OCI-M1 (cell line): Measurements from ENCODE around the gene CCDC81.
"Not testable (repeated sequence)": the region's sequence is repeated elsewhere in the genome, so short reads cannot be mapped to it uniquely, and the experiment has no call there.

Source experiments
- DNase-seq: peaks from one replicate; lab custom pipeline; 2025; lab: John Stamatoyannopoulos, UW

The CCDC81 gene

DNA sequence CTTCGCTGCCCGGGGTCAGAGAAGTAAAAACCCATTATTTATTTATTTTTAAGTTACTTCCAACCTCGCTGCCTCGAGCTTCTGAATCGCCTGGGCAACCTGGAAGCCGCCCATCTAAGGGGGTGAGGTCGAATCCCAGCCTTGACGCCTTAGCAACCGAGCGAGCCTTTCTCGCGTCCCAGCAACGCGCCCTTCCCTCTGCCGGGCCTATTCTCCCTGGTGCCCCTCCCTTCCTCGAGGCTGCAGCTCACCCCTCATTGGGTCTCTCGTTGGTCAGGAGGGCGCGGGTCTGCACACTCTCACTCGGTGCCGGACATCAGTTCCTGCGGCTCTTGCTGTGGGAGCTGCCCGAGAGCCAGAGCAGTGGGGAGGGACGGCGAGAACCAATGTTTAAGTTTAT, at the start of gene CCDC81:
Gene CCDC81, plus strand, starts transcription at position 302 of the 400 bp plus-strand sequence. CDS start 277 bp downstream, outside the sequence.
- no peak for DNase-seq

DNA sequence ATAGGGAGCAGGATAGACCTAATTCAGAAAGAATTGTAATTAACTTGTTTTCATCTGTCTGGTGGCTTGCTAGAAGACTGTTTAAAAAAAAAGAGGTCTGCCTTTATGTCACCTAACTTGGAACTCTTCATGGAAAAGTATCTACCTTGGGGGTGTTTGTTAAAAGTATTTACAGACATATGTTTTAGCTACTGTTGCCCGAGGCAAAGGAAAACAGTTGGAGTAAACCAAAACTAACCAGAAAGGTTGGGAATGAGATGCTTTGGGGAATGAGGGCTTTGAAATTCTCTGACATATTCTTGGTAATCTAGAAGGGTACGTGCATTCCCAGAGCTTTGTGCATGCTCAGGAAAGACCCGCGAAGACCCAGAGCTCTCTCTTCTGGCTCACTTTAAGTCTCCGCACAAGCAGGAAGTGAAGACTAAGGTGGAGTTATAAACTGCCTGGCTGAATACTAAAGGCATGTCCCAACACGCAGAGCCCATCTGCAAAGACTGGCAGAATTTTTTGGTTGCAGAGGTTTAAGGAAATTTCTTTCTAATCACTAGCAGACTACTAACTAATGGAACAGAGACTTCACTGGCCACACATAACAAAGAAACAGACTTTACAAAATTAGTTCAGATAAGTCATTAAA, 39.4 kb upstream of the CCDC81 start:
- no peak for DNase-seq

DNA sequence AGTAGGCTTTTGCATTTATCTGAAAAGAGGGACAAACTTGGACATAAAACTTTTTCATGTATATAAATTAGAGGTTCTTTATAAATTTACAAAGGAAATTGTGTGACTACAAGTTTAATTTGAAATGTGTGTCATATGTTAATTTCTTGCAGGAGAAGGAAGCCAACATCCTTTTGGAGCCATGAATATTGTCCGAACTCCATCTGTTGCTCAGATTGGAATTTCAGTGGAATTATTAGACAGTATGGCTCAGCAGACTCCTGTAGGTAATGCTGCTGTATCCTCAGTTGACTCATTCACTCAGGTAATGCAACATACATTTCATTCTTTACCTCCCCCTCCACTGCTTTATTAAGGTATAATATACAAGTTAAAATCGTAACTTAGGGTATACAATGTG, 37.5 kb upstream of the CCDC81 start:
- no peak for DNase-seq

DNA sequence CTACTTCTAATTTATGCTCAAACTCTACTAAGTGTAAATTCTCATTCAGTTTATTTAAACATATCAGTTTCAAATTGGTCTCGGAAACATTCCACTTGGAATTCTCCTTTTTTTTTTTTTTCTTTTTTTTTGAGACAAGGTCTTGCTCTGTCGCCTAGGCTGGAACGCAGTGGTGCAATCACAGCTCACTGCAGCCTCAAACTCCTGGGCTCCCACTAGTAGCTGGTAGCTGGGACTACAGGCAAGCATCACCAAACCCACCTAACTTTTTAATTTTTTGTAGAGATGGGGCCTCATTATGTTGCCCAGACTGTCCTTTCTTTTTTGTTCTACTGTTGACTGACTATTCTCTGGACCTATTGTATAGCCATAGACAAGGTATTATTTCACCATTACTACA, 33.3 kb upstream of the CCDC81 start:
- no peak for DNase-seq

DNA sequence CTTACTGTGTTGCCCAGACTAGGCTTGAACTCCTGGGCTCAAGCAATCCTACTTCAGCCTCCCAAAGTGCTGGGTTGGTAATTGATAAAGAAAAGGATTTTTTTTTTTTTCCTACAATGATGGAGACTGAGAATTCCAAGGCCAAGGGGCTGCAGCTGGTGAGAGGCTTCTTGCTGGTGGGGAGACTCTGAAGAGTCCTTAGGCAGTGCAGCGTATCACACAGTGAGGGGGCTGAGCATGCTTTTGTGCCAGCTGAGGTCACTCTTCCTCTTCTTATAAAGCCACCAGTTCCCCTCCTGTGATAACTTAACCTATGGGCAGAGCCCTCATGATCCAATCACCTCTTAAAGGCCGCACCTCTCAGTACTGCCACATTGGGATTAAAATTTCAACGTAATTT, 28.2 kb upstream of the CCDC81 start:
- DNase-seq, result no peak

DNA sequence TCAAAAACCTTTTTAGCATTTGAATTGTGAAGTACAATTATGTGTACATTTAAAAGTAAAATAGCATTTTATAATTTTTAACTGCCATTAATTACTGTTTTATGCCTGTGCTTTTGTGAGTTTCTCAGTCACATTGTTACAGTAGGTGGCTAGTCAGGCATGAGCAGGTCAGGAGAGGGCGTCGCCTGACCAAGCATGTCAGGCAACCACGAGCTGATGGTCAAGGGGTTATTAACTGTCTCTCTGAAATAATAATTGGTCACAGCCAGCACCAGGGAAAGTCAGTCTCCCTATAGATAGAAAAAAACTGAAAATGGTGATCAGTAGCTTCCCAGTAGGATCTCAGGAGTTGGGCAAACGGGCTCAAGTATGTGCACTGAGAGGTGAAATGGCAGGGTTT, 19.4 kb upstream of the CCDC81 start:
- DNase-seq, result no peak

DNA sequence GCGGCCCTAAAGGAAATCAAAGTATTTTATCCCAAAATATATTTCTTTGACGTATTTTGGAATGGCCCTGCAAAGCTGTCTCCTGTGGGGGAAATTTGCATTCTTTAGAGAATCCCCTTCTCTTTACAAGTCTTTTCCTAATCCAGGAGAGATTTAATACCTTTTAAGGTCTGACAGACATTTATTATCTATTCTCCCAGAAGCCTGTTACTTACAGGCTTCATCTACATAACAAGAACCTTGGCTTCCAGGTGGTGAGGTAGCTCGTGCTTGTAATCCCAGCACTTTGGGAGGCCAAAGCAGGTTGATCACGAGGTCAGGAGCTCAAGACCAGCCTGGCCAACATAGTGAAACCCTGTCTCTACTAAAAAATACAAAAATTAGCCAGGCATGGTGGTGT, 17.3 kb upstream of the CCDC81 start:
- DNase-seq, result not testable (repeated sequence)

DNA sequence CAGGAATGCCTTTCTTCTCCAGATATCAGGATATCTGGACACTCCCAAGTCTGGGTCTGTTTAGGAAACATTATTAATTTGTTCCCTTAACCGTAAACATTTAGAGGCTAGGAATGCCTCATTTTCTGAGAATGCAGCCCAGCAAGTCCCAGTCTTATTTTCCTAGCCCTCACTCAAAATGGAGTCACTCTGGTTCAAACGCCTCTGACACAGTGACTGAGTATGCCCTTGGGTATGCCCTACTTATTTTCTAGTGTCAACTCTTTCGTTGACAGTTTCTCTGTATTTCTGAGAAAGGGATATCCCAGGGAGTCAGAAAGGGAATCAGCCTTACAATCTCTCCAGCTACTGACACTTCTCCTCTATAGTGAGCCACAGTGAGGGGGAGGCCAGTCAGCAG, 16.0 kb upstream of the CCDC81 start:
- no peak for DNase-seq

DNA sequence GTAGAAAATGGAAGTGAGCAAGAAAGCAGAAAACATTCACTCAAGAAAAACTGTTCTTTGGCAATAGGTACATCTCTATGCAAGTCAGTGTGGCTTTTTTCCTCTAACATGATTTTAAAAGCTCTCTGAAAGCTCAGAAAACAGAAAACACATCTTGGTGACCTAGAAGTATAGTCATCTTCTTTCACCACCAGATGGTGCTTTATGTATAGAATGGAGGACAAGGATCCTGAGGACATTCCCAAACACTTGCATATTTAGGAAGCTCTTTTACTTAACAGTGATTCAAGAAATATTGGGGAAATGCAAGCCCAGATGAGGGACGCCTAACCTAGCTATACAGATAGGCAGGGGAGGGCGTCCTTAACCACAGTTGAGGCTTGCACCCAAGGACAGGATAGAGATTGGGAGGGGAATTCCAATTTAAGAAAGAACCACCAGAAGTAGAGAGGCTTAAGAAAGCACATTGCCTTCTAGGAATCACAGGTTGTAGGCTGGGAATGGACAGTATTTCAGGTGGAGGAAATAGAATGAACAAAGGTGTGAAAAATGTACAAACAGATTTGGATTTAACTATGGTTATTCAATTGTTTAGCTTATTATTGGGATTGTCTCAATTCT, 13.8 kb upstream of the CCDC81 start:
- peak; percentile 72 for DNase-seq

DNA sequence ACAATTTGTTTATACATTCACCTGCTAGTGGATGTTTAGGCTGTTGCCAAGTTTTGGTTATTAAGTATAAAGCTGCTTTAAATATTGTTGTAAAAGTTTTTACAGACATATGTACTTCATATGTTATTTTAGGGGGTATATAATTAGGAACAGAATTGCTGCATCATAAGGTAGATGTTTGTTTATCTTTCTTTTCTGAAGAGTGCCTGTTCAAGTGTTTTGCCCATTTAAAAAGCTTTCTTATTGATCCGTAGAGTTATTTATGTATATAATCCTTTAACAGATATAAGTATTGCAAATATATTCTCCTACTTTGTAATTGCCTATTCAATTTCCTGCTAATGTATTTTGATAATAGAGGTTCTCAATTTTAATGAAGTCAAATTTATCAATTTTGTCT, 11.3 kb upstream of the CCDC81 start:
- no peak for DNase-seq

DNA sequence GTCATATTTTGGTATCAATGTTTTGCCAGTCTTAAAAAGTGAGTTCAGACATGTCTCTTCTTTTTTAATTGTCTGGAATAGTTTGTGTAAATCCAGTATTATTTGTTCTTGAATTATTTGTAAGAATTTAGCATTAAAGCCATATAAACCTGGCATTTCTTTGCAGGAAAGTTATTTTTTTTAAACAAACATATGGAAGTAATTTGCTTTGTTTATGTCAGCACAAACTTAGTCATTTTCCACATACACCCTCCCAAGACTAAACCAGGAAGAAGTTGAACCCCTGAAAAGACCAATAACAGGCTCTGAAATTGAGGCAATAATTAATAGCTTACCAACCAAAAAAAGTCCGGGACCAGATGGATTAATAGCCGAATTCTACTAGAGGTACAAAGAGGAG, 9.1 kb upstream of the CCDC81 start:
- DNase-seq, result no peak

DNA sequence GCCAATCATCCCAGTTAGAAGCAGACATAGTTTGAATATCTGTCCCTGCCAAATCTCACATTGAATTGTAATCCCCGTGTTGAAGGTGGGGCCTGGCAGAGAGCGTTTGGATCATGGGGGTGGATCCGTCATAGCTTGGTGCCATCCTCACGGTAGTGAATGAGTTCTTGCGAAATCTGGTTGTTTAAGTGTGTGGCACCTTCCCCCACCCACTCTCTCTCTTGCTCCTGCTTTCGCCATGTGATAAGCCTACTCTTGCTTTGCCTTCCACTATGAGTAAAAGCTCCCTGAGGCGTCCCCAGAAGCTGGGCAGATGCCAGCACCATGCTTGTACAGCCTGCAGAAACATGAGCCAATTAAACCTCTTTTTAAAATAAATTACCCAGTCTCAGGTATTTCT, 5.0 kb upstream of the CCDC81 start:
- no peak for DNase-seq

DNA sequence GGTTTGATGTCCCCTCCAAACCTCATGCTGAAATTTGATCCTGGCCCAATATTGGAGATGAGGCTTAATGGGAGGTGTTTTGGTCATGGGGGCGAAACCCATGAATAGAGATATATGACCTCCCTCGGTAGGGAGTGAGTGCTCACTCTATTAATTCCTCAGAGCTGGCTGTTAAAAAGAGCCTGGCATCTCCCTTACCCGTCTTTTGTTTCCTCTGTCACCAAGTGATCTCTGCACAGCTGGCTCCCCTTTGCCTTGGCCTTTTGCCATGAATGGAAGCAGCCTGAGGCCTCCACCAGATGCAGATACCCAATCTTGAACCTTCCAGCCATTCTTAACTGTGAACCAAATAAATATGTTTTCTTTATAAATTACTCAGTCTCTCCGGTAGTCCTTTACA, 4.5 kb upstream of the CCDC81 start:
- no peak for DNase-seq

DNA sequence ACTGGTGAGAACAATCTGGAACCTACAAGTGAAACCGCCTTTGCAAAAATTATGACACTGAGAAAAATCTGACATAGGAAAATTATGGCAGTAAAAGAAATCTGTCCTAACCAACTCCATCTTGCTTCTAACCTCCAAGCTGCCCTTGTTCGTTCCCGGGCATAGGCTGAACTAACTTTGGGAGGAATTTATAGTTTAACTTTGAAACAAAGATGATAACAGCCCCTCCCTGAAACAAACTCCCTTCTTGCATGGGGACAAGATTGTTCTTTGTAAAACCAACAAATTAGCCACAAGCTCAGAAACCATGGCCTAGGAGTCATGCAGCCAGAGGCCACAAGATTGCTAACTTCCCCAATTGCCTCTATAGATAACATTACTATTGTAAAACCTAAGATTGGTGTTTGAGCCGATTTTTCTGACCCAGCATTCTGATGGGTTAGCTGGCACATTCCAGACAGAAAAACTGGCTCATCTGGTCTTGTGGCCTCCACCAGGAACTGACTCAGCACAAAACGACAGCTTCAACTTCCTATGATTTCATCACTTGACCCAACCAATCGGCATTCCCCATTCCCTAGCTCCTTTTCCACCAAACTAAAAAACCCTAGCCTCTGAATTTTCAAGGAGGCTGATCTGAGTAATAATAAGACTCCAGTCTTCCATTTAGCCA, 3.6 kb upstream of the CCDC81 start:
- peak; percentile 100 for DNase-seq

DNA sequence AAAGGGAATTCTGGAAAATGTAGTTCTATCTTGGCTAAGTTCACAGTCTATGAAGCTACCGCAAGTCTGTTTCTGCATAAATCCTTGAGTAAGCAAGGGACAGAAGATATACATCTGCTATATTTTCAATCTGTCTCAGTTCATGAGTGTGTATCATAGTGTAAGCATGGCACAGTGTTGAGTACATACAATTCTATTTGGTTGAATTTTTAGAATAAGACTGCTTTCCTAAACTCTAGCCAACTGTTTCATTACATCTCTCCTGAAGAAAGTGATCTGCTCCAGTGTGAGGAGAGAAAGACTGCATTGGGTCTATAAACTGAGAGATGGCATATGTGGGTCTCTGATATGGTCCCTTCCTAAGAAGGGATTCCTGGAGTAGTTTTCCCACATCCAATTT, 2.6 kb upstream of the CCDC81 start:
- DNase-seq, result no peak

DNA sequence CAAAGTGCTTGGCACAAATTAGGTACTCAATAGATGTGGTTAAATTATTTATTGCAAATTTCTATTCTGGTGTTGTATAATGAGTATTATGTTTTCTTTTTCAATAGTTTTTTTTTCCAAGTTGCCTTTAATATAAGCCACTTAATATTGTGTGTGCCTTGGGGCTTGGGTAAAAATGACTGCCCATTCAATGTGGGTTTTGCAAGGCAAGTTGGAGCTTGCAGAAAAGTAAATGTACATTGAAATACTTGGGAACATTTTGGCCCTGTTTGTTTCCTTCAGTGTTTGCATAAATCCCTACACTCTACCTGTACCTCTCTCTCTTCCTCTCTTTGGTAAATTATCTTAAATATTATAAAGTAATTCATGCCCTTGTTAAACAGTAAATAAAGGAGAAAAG, 2.1 kb upstream of the CCDC81 start:
- DNase-seq, result no peak

DNA sequence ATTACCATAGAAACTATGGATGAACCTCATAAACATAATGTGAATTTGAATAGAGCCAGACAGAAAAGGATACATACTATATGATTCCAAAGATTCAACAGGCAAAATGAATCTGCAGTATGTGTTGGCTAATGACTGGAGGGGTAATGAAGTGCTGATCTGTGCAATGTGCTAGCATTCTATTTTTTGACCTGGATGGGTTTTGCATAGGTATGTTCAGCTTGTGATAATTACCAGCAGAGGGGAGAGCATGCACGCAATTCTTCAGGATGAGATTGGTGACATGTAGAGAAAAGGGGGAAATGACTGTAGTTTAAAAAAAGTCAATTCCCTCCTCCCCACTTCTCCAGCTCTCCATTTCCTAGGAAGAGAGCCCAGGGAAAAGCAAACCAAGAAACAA, 618 bp upstream of the CCDC81 start:
- no peak for DNase-seq

DNA sequence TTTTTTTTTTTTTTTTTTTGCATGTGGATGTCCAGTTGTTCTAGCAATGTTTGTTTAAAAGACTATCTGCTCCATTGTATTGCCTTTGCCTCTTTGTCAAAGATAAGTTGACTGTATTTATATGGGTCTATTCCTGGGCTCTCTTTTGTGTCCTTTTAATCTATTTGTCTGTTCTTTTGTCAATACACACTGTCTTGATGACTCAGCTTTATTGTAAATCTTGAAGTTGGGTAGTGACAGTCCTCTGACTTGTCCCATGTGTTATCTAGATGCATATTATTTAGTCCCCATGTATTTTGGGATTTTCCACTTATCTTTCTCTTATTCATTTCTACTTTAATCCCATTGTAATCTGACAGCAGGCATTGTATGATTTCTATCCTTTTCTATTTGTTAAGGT, 3.3 kb downstream of the CCDC81 start:
- DNase-seq, result peak; percentile 69

DNA sequence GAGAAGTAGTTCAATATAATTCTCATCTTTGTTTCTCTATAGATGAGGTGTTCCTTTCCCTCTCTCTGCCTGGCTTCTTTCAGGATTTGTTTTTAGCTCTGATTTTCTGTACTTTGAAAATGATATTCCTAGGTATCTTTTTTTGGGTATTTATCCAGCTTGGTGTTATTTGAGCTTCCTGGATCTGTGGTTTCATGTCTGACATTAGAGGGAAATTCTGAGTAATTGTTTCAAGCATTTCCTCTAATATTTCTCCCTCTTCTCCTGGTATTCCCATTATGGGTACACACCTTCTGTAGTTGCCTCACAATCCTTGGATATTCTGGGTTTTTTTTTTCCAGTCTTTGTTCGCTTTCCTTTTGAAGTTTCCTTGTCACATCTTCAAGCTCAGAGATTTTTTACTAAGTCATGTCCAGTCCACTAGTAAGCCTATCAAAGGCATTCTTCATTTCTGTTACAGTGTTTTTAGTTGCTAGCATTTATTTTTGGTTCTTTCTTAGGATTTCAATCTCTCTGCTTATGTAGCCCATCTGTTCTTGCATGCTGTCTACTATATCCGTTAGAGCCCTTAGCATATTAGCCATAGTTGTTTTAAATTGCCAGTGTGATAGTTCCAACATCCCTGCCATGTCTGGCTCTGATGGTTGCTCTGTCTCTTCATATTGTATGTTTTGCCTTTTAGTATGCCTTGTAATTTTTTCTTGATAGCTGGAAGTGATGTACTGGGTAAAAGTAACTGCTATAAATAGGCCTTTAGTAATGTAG, 5.8 kb downstream of the CCDC81 start:
- DNase-seq, result no peak

DNA sequence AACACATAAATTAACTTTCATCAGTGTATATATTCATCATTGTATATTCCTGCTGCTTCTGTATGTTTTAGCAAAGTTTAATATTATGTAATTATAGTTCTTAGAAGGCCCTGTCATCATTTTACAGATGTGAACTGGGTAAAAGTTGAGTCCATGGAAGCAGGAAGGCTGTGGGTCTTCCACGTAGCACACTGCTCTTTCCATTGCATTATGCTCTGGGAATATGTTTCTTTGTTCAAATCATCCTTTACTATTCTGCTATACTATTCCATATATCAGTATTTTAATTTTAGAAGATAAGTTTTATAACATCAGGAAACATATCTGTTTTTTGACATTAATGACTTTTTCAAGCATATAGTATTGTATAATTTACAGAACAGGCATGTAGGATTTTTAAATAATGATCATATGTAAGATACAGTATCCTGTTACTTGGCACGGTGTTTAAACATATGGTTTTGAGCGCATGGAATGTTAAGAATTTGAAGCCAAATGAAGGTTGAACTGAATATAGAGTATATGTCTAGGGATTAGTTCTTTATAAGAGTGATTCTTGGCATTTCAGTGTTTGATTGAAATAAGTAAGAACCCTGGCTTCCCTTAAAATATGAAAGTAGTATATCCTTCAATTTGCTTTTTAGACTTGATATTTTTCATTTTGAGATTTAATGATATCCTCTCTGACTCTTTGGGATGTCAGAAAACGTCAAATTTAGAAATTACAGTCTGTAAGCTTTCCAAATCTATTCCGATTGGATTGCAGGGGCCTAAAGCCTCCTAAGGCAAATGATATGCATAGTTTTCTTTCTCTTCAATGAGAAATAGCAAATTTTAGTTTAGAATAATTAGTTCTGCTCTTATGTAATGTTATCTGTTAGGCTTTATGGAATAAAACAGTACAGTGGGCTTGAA, 8.6 kb downstream of the CCDC81 start:
- no peak for DNase-seq

DNA sequence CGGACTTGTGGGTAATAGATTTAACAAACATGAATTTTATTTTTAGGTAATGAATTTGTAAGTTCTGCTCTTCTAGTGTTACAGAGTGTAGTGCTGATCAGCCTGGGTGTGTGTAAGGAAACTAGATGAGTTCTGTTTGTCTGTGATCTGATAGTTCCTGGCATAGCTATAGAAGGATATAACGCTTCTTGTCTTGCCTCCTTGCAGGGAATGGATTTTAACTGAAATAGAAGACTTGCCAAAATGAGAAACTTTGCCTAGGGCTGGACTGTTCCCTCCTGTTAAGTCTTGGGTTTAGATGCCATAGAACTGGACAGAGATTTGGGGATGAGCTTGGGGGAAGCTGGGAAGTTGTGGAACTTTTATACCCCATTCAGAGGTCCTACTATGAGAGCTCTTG, 11.6 kb downstream of the CCDC81 start:
- DNase-seq, result no peak

DNA sequence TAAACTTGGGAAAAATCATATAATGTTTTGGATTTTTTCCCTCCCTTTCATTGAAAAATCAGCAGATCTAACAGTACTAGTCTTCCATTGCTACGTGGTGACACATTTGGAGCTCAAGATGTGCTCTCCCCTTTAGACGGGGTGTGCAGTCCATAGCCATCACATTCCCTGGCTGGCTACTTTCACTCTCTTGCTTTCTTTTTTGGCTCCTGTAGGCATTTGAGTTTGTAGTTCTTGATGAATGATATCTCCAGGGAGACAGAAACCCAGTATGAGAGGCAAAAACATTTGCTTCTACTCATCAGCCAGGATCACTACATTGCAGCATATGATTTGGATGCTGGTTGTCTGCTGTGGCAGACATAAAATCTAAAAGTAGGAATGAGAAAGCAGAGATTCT, 12.1 kb downstream of the CCDC81 start:
- DNase-seq, result no peak
